Frontal cortex (tissue), 1 donor: ENCODE measurements around the gene ZSWIM4. TPM values are rescaled to one million over a fixed set of nuclear protein-coding genes. Genes with fewer than 3 reads are reported as not detected.

Source experiments
- small RNA-seq: library from RNA; depleted of rRNA; stranded (forward); fragments of <200 nt; gene quantifications from one replicate; pipeline ENCODE3, GENCODE V24; 2014
- total RNA-seq: library from RNA; depleted of rRNA; stranded (reverse); fragments of >200 nt; gene quantifications from one replicate; pipeline ENCODE4 v1.2.3, GENCODE V29; 2014

The ZSWIM4 gene
- total RNA-seq, 1 donor from 2014 or later = 6.9 TPM

Small RNA genes lying within 50 kb of the gene (small RNA-seq; reads per million reads assigned to genes)
- gene MIR181C (1,818 reads per million, percentile 100 among the genes with 10 or more reads in this experiment), gene MIR181D (271 reads per million, percentile 99 among the genes with 10 or more reads in this experiment), gene RN7SL619P (not detected)

Other genes with a start within 250 kb of the ZSWIM4 start
- 15.9 TPM for gene MRI1, start 30.9 kb upstream of the ZSWIM4 start, total RNA-seq
- gene C19orf53, start 21.0 kb upstream of the ZSWIM4 start, total RNA-seq = 20.8 TPM
- 3.7 TPM for gene NANOS3, start 81.7 kb downstream of the ZSWIM4 start, total RNA-seq
- gene BRME1, start 110.7 kb downstream of the ZSWIM4 start, total RNA-seq = 13.0 TPM
- gene CC2D1A, start 110.8 kb downstream of the ZSWIM4 start, total RNA-seq = 10.2 TPM
- gene PODNL1, start 143.0 kb downstream of the ZSWIM4 start, total RNA-seq = 0.41 TPM
- gene DCAF15, start 157.1 kb downstream of the ZSWIM4 start, total RNA-seq = 13.0 TPM
- gene RFX1, start 210.9 kb downstream of the ZSWIM4 start, total RNA-seq = 1.2 TPM
- gene RLN3, start 232.7 kb downstream of the ZSWIM4 start, total RNA-seq = not detected
- gene IL27RA, start 236.3 kb downstream of the ZSWIM4 start, total RNA-seq = 5.7 TPM